CD4-positive, alpha-beta T cell treated with Interleukin-10 for 1 hour (primary cell): ENCODE results near the gene SP100.
"Not testable (repeated sequence)": the region's sequence is repeated elsewhere in the genome, so short reads cannot be mapped to it uniquely, and the experiment has no call there.

Source experiments
- DNase-seq: peaks from one replicate; pipeline ENCODE4 v3.0.0-alpha.2; 2020

SP100 gene

GRCh38 chr2:230422149-230422548 lies 6.1 kb downstream of the SP100 start:
- DNase-seq, result no peak

GRCh38 chr2:230423851-230424458 lies 8.0 kb downstream of the SP100 start:
- DNase-seq, result no peak

DNA sequence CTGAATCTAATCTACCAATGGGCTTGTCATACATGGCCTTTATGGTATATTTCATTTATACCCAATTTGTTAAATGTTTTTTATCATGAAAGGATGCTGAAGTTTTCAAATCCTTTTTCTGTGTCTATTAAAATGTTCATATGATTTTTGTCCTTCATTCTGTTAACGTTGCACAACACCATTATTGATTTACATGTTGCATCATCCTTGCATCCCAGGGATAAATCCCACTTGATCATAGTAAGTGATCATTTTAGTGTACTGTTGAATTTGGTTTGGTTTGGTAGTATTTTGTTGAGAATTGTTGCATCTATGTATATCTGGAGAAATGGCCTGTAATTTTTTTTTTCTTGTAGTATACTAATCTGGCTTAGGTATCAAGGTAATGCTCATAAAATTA lies 9.4 kb downstream of the SP100 start:
- DNase-seq, result no peak

GRCh38 chr2:230429513-230429912 lies 13.5 kb downstream of the SP100 start:
- DNase-seq, result no peak

DNA sequence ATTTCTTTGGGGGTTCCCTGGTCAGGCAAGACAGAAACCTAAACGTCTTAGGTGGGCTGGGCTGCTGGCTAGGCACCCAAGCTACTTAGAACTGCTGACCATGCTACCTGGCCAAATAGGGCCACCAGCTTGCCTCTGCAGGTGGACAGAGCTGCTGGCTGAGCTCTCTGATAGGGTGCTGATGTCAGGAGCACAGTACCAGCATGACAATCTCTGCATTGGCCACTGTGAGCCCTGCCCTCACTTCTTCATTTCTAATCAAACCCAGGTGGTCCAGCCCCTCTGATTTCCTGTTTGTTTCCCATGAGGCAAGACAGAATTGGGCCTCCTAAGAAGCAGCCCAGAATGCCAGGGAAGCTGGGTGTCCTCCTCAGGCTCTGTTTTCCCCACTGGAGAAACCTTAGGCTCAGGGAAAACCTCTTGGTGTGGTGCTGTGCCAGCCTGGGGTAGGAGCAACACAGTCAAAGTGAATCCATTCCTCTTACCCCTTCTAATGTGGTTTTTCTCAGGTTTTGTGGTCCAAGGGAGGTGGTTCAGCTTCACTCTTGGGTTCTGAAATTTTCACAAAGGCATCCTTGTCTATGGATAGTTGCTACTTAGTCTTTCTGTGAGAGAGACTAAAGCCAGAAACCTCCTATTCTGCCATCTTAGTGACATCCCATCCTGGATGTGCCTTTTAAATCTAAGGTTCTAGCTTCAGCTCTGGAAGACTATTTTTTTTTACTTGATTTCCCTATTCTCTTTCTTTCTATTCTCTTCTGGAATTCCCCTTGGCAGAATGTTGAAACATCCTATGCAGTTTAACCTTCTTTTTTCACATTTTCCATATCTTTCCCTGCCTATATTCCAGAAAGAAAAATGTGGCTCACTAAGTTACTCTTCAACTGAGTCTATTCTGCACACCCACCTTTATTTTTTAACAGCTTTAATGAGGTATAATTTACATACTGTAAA lies 15.2 kb downstream of the SP100 start:
- DNase-seq, result peak; percentile 32

DNA sequence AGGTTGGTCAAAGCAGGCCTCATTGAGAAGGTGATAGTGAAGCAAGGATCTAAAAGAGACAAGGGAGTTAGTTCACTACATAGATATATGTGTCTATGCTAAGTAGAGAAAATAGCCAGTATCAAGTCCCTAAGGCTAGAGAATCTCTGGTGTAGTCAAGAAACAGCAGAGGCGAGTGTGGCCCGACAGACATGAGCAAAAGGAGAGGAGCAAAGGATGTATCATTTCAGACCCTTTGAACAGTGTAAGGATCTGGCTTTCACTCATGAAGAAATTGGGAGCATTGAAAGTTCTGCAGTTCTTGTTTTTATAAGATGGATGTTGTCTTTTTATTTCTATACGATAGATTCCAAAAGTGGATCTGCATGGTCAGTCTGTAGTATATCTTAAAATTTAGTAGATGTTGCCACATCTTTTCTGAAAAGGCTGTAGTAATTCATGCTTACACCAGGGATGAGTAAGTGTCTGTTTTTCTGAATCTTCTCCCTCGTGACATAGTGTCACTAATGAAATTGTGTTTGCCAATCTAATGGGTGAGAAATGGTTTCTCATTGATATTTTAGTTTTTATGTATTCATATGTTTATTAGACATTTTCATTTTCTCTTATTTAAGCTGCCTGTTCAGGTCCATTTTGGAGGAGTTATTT lies 18.8 kb downstream of the SP100 start:
- DNase-seq, result no peak

GRCh38 chr2:230435431-230435830 lies 19.4 kb downstream of the SP100 start:
- no peak for DNase-seq

- DNase-seq, result not testable (repeated sequence)
Observed at GRCh38 chr2:230439121-230439520, 23.1 kb downstream of the SP100 start.

DNA sequence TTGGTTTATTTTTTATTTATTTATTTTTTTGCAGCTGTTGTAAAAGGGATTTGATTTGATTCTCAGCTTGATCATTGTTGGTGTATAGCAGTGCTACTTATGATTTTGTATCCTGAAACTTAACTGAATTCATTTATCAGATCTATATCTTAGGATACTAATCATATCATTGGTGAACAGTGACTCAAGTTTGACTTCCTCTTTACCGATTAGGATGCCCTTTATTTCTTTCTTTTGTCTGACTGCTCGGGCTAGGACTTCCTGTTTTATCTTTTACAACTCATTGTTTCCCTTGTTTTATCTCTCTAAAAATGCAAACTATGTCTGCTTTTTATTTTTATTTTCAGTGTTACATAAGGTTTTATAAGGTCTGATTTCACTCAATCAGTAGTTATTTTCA lies 23.6 kb downstream of the SP100 start:
- peak; percentile 36 for DNase-seq

DNA sequence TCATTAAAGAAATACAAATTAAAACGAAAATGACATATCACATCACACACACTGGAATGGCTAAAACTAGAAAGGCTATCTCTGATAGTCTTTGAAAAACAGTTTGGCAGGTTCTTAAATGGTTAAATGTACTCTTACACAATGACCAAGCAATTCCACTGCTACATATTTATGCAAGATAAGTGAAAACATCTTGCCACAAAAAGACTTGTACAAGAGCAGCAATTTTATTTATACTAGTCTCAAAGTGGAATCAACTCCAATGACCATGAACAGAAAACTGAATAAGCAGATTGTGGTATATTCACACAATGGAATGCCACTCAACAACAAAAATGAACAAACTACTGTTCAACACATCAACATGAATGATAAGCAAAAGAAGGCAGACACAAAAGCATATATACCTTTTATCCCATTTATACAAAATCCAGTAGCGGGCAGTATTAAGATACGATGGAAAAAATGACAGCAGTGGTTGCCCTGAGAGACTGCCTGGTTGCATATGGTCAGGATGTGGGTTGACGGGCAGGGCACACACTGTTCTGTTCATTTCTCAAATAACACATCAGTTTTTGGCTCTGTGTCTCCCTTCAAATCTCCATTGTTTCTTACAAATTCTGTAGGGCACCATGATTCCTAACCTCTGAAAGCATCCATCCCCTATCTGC lies 25.4 kb downstream of the SP100 start:
- DNase-seq, result peak; percentile 66

- no peak for DNase-seq
Observed at GRCh38 chr2:230443541-230443940, 27.5 kb downstream of the SP100 start.

GRCh38 chr2:230444832-230445231 lies 28.8 kb downstream of the SP100 start:
- DNase-seq, result no peak

- no peak for DNase-seq
Observed at GRCh38 chr2:230447036-230447435, 31.0 kb downstream of the SP100 start.

GRCh38 chr2:230447455-230448451 lies 31.8 kb downstream of the SP100 start:
- peak; percentile 58 for DNase-seq

GRCh38 chr2:230449901-230450467 lies 34.0 kb downstream of the SP100 start:
- no peak for DNase-seq

DNA sequence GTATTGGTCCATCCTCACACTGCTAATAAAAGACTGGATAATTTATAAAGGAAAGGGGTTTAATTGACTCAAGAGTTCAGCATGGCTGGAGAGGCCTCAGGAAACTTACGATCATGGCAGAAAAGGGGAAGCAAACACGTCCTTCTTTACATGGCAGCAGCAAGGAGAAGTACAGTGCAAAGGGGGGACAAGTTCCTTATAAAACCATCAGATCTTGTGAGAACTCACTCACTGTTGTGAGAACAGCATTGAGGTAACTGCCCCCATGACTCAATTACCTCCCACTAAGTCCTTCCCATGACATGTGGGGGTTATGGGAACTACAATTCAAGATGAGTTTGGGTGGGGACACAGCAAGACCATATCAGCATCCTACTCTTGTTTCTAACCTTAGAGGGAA lies 37.0 kb downstream of the SP100 start:
- DNase-seq, result no peak

DNA sequence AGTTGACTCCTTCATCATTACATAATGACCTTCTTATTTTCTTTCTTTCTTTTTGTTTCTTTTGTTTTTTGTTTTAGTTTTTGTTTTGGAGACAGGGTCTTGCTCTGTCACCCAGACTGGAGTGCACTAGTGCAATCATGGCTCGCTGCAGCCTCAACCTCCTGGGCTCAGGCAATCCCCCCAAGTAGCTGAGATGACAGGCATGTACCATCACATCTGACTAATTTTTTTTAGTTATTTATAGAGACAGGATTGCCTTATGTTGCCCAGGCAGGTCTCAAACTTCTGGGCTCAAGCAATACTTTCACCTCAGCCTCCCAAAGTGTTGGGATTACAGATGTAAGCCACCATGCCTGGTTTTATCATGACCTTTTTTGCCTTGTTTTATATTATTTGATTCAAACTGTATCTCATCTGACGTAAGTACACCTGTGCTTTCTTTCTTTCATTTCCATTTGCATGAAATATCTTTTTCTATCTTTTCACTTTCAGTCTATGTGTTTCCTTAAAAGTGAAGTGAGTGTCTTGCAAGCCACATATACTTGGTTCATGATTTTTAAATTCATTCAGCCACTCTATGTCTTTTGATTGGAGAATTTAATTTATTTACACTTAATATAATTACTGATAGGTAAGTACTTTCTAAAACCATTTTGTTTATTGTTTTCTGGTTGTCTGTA lies 39.1 kb downstream of the SP100 start:
- DNase-seq, result no peak

GRCh38 chr2:230457073-230457768 lies 41.2 kb downstream of the SP100 start:
- no peak for DNase-seq

DNA sequence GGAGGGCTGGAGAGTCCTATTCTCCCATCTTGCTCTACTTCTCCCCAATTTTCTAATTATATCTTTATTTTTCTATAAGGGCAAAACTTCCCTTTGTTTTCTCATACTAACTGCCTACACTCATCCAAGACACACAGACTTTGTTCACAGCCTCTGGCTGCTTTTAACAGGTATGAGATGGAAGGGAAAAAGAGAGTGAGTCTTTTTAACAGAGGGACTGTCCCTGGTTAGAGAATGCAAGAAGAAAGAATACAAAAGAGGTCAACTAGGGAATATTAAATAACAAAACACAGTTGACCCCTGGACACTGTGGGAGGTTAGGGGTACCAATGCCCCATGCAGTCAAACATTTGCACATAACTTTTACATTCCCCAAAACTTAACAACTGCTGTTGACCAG lies 41.8 kb downstream of the SP100 start:
- no peak for DNase-seq

- no peak for DNase-seq
Observed at GRCh38 chr2:230459216-230459615, 43.2 kb downstream of the SP100 start.
